ENCODE data around the gene GRID2. TPM values are rescaled to one million over a fixed set of nuclear protein-coding genes. Genes with fewer than 3 reads are reported as not detected.

GRID2 gene
- total RNA-seq, 1 experiment from 2014 or later = not detected

GRCh38 chr4:93394545-93395081 is 1090.8 kb downstream of the GRID2 start:
- DNase-seq (ENCODE audit: low read depth) = no peak

DNA sequence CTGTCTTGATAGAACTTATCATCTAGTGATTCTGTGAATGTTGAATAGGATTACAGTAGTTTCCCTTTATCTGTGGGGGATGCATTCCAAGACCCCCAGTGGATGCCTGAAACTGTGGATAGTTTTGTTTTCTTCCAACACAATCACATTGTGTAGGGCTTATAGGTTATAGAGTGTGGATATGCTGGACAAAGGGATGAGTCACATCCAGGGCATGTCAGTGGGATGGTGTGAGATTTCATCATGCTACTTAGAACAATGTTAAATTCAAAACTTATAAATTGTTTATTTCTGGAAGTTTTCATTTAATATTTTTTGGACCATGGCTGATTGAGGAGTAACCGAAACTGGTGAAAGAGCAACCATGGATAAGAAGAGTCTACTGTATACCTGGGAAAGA is 1092.5 kb downstream of the GRID2 start:
- no peak for DNase-seq (ENCODE audit: low read depth)

DNA sequence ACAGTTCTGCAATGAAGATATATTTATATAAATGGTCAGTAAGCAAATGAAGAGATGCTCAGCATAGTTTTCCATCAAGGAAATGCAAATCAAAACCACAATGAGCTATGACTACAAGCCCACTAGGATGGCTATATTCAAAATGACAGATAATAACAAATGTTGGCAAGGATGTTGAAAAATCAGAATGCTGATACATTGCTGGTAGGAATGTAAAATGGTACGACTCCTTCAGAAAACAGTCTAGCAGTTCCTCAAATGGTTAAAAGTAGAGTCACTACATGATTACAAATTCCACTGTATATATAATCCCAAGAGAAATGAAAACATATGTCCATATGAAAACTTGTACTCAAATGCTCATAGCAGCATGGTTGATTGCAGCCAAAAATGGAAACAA is 1099.8 kb downstream of the GRID2 start:
- no peak for DNase-seq (ENCODE audit: low read depth)

DNA sequence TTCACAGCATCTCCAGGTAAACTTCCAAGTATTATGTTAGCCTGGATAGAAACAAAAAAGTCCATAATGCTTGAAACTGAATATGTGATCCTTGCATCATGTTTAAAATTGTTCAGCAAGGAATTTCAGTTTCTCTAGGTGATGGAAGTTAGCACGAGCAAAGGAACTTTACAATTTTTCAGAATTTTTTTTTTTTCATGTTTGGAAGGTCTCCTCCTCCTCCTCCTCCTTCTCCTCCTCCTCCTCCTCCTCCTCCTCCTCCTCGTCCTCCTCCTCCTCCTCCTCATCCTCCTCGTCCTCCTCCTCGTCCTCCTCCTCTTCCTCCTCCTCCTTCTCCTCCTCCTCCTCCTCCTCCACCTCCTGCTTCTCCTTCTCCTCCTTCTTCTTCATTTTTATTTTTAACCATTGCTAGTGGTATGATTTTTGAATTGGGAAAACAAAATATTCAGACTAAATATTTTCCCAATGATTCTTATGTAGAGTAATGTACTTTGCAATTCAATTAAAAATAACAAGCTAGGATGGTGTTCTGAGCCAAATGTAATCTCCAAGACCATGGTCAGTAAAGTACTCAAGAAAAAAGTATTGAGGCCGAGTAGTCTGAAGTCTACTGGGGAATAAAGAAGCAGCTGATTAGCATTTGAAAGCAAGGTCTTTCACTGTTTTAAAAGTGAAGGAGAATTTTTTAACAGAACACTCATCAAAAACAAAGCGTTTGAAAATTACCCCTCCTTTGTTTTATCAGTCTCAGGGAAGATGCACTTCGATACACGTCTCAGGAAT is 1103.9 kb downstream of the GRID2 start:
- DNase-seq (ENCODE audit: low read depth) = no peak

DNA sequence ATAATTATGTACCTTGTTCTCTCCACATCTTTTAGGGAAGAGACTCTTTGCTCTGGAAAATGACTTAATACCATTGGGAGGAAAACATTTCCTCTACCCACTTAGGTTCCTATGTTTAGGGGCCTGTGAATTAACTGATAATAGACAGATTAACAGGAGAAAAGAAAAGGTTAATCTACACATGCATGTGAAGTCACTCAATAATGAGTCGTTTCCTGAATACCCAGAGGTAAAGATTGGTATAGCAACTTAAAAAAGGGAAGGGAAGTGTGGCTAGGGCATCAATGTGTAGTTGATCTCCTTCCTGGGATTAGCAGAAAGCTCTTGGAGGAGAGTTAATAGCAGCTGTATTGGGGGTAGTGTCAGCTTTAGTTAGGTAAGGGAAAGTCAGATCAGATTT is 1105.3 kb downstream of the GRID2 start:
- DNase-seq (ENCODE audit: low read depth) = no peak

- DNase-seq (ENCODE audit: low read depth) = no peak
Observed at GRCh38 chr4:93414041-93414550, 1110.3 kb downstream of the GRID2 start.

DNA sequence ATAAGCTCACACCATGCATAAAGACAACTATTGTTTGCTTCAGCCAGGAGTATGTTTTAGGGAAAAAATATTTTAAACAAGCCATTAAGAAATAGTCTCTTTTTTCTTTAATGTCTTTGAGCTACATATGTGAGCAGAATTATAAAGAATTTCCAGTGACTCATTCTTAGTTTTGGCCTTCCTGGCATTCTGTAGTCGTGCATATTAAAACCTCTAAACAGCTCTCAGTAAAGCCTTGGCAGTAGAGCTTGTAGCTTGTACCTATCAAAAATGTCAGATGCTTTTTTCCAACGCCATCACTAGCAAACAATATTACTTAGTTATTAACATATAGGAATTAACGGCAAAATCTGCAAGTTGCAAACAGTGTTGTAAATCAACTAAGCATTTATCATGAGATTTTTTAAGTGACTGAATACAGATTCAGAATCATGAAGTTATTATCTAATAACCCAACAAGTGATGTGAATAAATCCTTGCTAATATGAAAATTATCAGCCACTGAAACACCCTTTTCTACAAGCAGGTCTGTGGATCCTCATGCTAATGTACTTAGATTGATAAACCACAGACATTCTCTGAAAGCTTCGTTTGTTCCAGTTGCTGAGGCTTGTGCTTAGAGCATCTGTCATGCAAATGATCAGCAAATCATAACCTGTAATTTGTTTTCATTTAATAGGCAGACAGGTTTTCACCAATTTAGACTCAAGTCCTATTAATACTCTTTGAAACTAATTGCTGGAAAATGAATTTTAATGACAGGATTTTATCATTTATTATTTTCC is 1112.8 kb downstream of the GRID2 start:
- no peak for DNase-seq (ENCODE audit: low read depth)

DNA sequence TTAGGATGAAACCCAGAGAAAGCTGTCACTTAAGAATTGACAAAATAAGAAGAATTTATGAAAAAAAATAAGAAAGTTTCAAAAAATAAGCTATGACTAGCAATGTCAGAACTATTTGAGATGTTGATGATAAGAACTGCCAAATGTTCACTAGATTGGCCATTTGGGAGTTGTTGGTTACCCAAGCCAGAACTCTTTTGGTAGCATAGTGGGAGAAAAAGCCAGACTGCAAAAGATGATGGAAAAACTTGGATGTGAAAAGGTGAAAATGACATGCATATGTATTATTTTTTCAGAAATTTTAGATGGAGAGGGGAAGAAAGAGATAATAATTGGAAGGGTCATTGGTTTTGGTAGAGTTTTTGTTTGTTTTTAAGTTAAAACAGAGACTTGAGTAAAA is 1127.6 kb downstream of the GRID2 start:
- DNase-seq (ENCODE audit: low read depth) = no peak

- no peak for DNase-seq (ENCODE audit: low read depth)
Observed at GRCh38 chr4:93433840-93434239, 1130.1 kb downstream of the GRID2 start.

DNA sequence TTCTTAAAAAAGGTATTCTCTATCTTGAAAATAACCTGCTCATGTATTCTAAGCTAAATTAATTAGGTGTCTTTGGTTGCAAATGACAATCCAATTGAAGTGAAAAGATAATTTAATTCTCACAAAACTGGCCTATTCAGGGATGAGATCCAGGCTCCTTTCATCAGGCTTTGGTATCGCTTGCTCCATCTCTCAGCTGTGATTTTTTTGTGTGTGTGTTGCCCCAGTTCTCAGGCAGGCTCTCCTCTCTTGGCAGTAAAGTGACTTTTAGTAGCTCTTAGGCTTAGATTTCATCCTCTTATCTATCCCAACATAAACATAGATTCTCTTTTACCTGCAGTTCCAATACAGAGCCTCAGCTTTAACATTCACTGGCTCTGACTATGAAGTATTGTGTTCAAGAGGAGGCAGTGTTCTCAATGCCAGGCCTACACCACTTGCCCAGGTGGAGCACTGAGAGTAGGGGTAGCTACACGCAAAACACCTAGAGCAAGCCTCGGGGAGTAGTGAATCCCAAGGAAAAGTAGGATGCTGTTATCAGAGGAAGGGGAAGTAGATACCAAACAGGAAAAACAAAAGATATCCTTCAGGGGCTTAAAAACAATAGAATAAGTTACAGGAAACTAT is 1132.3 kb downstream of the GRID2 start:
- DNase-seq (ENCODE audit: low read depth) = no peak

- no peak for DNase-seq (ENCODE audit: low read depth)
Observed at GRCh38 chr4:93437991-93438390, 1134.2 kb downstream of the GRID2 start.

DNA sequence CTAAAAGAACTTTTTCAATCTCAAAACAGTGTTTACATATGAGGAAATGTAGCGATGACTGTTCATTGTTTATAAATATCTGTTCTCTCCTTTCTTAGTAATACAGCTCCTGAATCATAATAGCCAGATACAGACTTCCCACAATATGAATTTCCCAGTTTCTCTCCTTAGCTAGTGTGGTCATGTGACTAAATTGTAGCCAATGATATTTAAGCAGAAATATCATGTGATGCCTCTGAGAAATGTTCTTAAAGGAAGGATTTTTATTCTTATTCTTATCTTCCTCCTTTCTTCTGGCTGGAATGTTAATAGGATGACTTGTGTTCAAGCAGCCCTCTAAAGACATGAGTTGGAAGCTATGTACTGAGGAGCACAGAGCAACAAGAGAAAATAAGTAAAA is 1141.1 kb downstream of the GRID2 start:
- no peak for DNase-seq (ENCODE audit: low read depth)

DNA sequence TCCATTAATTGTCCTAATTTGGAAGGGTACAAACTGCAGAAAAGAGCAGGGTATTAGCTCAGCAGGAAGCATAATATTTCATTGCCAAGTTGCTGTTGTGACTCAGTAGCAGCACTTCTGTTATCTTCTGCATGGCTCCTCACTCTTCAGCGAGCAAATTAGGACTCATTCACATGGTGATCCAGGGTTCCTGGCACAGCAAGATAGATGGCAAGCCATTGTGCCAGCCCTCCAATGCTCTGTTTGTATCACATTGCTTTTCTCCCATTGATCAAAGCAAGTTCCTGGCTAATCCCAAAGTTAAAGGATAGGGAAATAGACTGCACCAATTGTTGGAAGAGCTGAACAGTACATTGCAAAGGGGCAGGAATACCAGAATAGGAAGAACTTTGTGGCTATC is 1142.3 kb downstream of the GRID2 start:
- no peak for DNase-seq (ENCODE audit: low read depth)

- DNase-seq (ENCODE audit: low read depth) = no peak
Observed at GRCh38 chr4:93448691-93449293, 1145.0 kb downstream of the GRID2 start.

GRCh38 chr4:93451954-93452353 is 1148.2 kb downstream of the GRID2 start:
- DNase-seq (ENCODE audit: low read depth) = no peak

- no peak for DNase-seq (ENCODE audit: low read depth)
Observed at GRCh38 chr4:93461541-93461940, 1157.8 kb downstream of the GRID2 start.

DNA sequence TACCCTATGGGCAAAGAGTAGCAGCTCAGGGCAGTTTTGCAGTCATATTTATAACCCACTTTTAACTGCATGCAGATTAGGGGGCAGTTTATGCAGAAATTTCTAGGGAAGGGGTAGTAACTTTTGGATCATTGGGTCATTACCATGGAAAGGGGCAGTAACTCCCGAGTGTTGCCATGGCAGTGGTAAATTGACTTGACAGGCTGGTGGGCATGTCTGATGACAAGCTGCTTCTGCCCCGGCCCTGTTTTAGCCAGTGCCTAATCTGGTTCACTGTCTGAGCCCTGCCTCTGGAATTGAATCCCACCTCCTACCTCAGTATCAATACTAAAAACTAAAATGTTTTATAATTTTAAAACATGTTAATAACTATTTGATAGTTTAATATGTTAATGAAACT is 1162.7 kb downstream of the GRID2 start:
- DNase-seq (ENCODE audit: low read depth) = no peak

GRCh38 chr4:93467484-93468155 is 1163.9 kb downstream of the GRID2 start:
- no peak for DNase-seq (ENCODE audit: low read depth)

DNA sequence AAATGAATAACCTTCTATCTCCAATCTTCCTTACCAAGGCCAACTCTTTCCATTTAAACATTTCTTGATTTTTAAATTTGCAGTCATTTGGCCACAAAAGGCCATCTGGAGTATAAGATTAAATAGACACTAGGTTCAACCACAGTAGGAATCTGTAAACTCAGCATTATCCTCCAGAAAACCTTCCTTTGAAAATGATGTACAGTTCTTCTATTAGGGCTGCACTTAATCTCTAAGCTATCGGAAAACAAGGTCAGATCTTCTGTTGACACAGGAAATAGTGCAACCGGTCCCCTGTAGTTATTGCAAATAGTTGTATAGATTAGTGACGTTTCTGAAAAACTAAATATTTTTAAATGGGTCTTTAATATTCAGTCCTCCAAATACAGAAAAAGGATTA is 1165.8 kb downstream of the GRID2 start:
- DNase-seq (ENCODE audit: low read depth) = no peak

DNA sequence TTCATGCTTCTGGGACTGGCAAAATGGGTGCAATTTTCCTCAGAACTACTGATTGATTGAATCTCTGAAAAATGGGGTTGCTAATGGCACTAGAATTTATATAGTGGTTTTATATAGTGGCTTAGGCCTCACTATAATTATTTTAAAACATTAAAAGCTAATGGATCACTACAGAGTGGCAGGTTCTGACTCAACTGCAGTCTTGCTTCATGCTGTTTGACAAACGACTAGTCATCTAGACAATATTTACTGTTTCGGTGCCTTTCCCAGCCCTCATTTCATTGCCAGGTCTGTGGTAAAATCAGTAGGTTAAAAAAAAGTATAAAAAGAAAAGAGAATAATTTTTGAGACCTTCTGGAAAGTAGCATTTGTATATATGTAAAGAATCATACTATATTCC is 1172.0 kb downstream of the GRID2 start:
- no peak for DNase-seq (ENCODE audit: low read depth)

DNA sequence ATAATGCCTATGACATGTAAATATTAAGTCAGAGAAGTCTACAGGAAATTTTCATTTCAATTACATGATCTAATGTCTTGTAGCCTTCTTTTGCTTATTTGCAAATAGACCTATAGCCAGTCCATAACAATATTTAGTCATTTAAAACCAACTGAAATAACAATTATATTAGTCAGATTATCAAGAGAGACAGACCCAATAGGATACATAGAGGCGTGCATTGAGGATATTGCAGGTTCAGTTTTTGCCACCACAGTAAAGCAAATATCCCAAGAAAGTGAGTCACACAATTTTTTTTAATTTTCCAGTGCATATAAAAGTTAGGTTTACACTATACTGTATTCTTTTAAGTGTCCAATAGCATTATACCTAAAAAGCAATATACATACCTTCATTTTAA is 1175.0 kb downstream of the GRID2 start:
- DNase-seq (ENCODE audit: low read depth) = no peak

All from LHCN-M2 (cell line).